ENCODE measurements around the gene SUFU. TPM values are rescaled to one million over a fixed set of nuclear protein-coding genes. Genes with fewer than 3 reads are reported as not detected.
A peak's percentile ranks its signal among the peaks of the same experiment; 100 is the strongest.

SUFU gene
- total and polyA plus RNA-seq, 2 of the 13 experiments (the other 11 are each of a cell fraction or from before 2014, with no cell fraction given), result 2.9 to 5.5 TPM

- WGBS (ENCODE audit: low lambda C conversion rate), result 80% methylated on average over 6 of the region's 9 CpGs
- POLR2A ChIA-PET, result interaction anchor here (1.5 kb wide), 1 partner anchor 13 kb away, joined by 3 read pairs; no protein-coding TSS in a partner anchor
- no peak for DNase-seq (ENCODE audit: low spot score)
Measured at GRCh38 chr10:102476466-102477141, 27.2 kb upstream of the SUFU start.

DNA sequence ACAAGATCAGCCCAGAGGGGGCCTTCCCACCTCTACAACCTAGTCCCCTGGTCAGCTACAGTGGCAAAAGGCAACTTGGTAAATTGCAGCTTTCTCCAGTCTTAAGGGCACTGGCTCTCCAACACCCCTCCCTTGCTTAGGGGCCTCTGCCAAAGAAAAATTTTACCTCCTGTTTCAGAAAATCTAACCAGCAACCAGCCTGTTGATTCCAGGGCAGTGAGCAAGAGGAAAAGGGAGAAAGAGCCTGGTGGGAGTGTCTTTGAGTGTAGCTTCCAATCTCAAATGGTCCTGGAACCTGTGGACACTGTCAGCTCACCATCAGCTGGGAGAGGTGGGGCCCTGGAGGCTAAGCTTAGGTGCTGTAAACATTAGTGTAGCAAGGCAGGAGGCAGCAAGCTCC is 24.1 kb upstream of the SUFU start:
- no peak for ATAC-seq
- Histone ChIP-seq H3K4me1 (ENCODE audit: insufficient read depth, low read length) (no peaks in the 10 kb centered on the region), H3K36me3 (replicated peaks in 1 of 2; ENCODE audit: control insufficient read depth in 1 of 2, insufficient read depth in 2 of 2, low read length in 2 of 2) (peaks cover 24 to 44% of the 10 kb centered on the region in 2 experiments), H3K27me3 (ENCODE audit: control insufficient read depth in 1 of 2, insufficient read depth in 2 of 2, low read length in 2 of 2) (no peaks in the 10 kb centered on the region), H3K9ac (ENCODE audit: insufficient read depth, low read depth, low read length) (no peak overlapping the region), H3K79me2 (ENCODE audit: insufficient read depth, low read length) (no peaks in the 10 kb centered on the region), H2AFZ (ENCODE audit: low read length) (no peak overlapping the region), H3K27ac (ENCODE audit: extremely low read length, insufficient read depth, low read length) (no peak overlapping the region), H3K9me3 (ENCODE audit: low read length) (no peaks in the 10 kb centered on the region), H3K4me2 (ENCODE audit: low read depth, low read length) (no peak overlapping the region), H4K20me1 (ENCODE audit: insufficient read depth, low read length) (0 out of 2 replicates have a peak, but pooled peaks cover 3% of the 10 kb centered on the region), H3K4me3 (replicated peaks in 1 of 3; ENCODE audit: insufficient read depth in 1 of 3, low read depth in 2 of 3, low read length in 3 of 3) (no peak overlapping the region)
- intact Hi-C loops (cut with micrococcal nuclease; ENCODE audit: unreplicated experiment) (loop anchor here (1.0 to 5.0 kb wide), 2 partner anchors 57 to 85 kb away; partner anchors contain the start of gene FBXL15), in situ Hi-C loops (cut with HindIII; ENCODE audit: extremely low pct_ligation_motif_present, low pct_unique_long_range_greater_than_20kb) (loop anchor here (10.0 kb wide), 1 partner anchor 75 kb away; no protein-coding TSS in a partner anchor)
- ChIA-PET CTCF (ENCODE audit: low intra/inter-chr PET ratio, low total read pairs) (interaction anchor here (1.2 to 2.6 kb wide), 4 partner anchors 16 to 250 kb away, joined by 3 to 11 read pairs (median 6); no protein-coding TSS in a partner anchor), POLR2A (interaction anchor here (1.6 kb wide), 1 partner anchor 29 kb away, joined by 3 read pairs; the partner anchor contains the start of gene C10orf95)
- FAIRE-seq, result no peak
- no TSS peak for BruUV-seq (replicated peaks)
- DNase-seq (ENCODE audit: low spot score), result no peak
- TF ChIP-seq HOXA9 (CRISPR knock-in tag; IDR thresholded peaks at IDR 0.05; ENCODE audit: borderline replicate concordance) (no peak), KDM2A (CRISPR knock-in tag; IDR thresholded peaks at IDR 0.05; ENCODE audit: borderline replicate concordance, low read depth) (no peak), PHF21A (CRISPR knock-in tag; IDR thresholded peaks at IDR 0.05) (no peak), NFKBIZ (CRISPR knock-in tag; IDR thresholded peaks at IDR 0.05) (no peak), ZSCAN20 (CRISPR knock-in tag; IDR thresholded peaks at IDR 0.05; ENCODE audit: borderline replicate concordance) (no peak), NCOR1 (IDR thresholded peaks at IDR 0.05; ENCODE audit: borderline replicate concordance, low read length) (no peak)
- TF ChIP-seq, protein P1, sequence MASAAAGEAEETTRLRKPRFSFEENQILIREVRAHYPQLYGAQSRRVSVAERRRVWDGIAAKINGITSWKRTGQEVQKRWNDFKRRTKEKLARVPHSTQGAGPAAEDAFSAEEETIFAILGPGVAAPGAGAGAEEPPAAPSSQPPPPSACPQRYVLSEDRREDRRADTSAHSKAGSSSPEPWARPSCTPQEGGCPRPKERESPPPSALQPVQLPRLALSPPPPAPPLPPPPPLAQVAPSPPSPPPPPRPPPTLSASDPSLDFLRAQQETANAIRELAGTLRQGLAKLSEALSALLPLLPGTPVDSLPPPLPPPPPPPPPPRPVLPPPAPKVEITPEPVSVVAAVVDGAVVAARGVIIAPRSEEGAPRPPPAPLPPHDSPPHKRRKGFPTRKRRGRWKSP (CRISPR knock-in tag; IDR thresholded peaks at IDR 0.05), result no peak
- TF ChIP-seq, protein P2, sequence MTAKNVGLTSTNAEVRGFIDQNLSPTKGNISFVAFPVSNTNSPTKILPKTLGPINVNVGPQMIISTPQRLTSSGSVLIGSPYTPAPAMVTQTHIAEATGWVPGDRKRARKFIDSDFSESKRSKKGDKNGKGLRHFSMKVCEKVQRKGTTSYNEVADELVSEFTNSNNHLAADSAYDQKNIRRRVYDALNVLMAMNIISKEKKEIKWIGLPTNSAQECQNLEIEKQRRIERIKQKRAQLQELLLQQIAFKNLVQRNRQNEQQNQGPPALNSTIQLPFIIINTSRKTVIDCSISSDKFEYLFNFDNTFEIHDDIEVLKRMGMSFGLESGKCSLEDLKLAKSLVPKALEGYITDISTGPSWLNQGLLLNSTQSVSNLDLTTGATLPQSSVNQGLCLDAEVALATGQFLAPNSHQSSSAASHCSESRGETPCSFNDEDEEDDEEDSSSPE (CRISPR knock-in tag; IDR thresholded peaks at IDR 0.05), result no peak
- TF ChIP-seq, protein P3, sequence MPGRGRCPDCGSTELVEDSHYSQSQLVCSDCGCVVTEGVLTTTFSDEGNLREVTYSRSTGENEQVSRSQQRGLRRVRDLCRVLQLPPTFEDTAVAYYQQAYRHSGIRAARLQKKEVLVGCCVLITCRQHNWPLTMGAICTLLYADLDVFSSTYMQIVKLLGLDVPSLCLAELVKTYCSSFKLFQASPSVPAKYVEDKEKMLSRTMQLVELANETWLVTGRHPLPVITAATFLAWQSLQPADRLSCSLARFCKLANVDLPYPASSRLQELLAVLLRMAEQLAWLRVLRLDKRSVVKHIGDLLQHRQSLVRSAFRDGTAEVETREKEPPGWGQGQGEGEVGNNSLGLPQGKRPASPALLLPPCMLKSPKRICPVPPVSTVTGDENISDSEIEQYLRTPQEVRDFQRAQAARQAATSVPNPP (CRISPR knock-in tag; IDR thresholded peaks at IDR 0.05), result no peak

More at GRCh38 chr10:102476466-102477141, 27.2 kb upstream of the SUFU start:
- Histone ChIP-seq H3K9ac (ENCODE audit: insufficient read depth, low read depth, low read length) (no peak overlapping the region), H3K4me2 (ENCODE audit: low read depth, low read length) (no peak overlapping the region), H3K9me3 (ENCODE audit: low read length) (no peaks in the 10 kb centered on the region), H3K27ac (ENCODE audit: extremely low read length, insufficient read depth, low read length) (no peak overlapping the region), H4K20me1 (ENCODE audit: insufficient read depth, low read length) (no peaks in the 10 kb centered on the region), H3K4me1 (ENCODE audit: insufficient read depth, low read length) (no peaks in the 10 kb centered on the region), H3K79me2 (ENCODE audit: insufficient read depth, low read length) (no peaks in the 10 kb centered on the region), H3K27me3 (ENCODE audit: control insufficient read depth in 1 of 2, insufficient read depth in 2 of 2, low read length in 2 of 2) (no peaks in the 10 kb centered on the region), H3K36me3 (replicated peaks in 1 of 2; ENCODE audit: control insufficient read depth in 1 of 2, insufficient read depth in 2 of 2, low read length in 2 of 2) (peaks cover 8 to 14% of the 10 kb centered on the region in 2 experiments; a peak in 4 of 5 replicates), H3K4me3 (replicated peaks in 1 of 3; ENCODE audit: insufficient read depth in 1 of 3, low read depth in 2 of 3, low read length in 3 of 3) (no peak overlapping the region), H2AFZ (ENCODE audit: low read length) (no peak overlapping the region)
- CTCF ChIA-PET (ENCODE audit: low intra/inter-chr PET ratio, low total read pairs), result no interaction called here
- ATAC-seq (no peak), FAIRE-seq (no peak)
- in situ Hi-C loops (cut with HindIII; ENCODE audit: extremely low pct_ligation_motif_present, low pct_unique_long_range_greater_than_20kb) (loop anchor here (10.0 kb wide), 1 partner anchor 72 kb away; no protein-coding TSS in a partner anchor), intact Hi-C loops (cut with micrococcal nuclease; ENCODE audit: unreplicated experiment) (loop anchor here (5.0 kb wide), 1 partner anchor 54 kb away; the partner anchor contains the start of gene FBXL15)
- no TSS peak for BruUV-seq (replicated peaks)
- TF ChIP-seq ZNF121 (CRISPR knock-in tag; IDR thresholded peaks at IDR 0.05) (no peak), NR2C2 (CRISPR knock-in tag; IDR thresholded peaks at IDR 0.05; ENCODE audit: borderline replicate concordance) (no peak), POLR2G (IDR thresholded peaks at IDR 0.05; ENCODE audit: low read depth, low read length) (peak; percentile 20), AGO2 (optimal IDR thresholded peaks at IDR 0.05; ENCODE audit: low read depth, low read length) (peak; percentile 30), E2F5 (CRISPR knock-in tag; conservative IDR thresholded peaks at IDR 0.05) (no peak)

Data from HepG2 (cell line).